ENCODE data around the gene NCAM2. TPM values are rescaled to one million over a fixed set of nuclear protein-coding genes. Genes with fewer than 3 reads are reported as not detected.

NCAM2 gene
- total and polyA plus RNA-seq, 10 donors: 0.09 to 5.7 (median 1.0) TPM

DNA sequence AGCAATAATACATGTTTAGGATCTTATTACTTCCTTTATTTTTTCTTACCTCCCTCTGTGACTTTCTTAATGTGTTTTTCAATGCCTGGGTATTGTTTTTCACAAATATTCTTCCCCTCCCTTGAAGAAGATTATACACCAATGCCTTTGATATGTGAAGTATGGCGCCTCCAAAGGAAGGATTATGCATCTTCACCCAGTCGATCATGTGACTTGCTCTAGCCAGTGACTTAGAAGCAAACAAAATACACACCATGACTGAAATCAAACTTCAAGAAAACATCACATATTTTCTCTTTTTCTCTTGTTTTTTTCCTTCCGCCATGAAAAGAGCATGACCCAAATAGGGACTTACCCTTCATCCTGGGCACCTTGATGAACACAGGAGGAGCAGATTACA is 297.1 kb downstream of the NCAM2 start:
- H3K4me1 ChIP-seq: no peaks in the 10 kb centered on the region
- TF ChIP-seq, protein P1, sequence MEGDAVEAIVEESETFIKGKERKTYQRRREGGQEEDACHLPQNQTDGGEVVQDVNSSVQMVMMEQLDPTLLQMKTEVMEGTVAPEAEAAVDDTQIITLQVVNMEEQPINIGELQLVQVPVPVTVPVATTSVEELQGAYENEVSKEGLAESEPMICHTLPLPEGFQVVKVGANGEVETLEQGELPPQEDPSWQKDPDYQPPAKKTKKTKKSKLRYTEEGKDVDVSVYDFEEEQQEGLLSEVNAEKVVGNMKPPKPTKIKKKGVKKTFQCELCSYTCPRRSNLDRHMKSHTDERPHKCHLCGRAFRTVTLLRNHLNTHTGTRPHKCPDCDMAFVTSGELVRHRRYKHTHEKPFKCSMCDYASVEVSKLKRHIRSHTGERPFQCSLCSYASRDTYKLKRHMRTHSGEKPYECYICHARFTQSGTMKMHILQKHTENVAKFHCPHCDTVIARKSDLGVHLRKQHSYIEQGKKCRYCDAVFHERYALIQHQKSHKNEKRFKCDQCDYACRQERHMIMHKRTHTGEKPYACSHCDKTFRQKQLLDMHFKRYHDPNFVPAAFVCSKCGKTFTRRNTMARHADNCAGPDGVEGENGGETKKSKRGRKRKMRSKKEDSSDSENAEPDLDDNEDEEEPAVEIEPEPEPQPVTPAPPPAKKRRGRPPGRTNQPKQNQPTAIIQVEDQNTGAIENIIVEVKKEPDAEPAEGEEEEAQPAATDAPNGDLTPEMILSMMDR (IDR thresholded peaks at IDR 0.05 in 8 of 11, conservative IDR thresholded peaks at IDR 0.05 in 3 of 11): no peak
- TF ChIP-seq POLR2AphosphoS5 (IDR thresholded peaks at IDR 0.05): no peak
- WGBS, 5 donors: 83 to 93% (median 87%) methylated on average over 3 of the region's 3 CpGs
- no peaks in the 10 kb centered on the region for H3K27me3 ChIP-seq (replicated peaks in 1 of 7)
- H3K4me3 ChIP-seq: no peak overlapping the region
- no peak for DNase-seq
- no peaks in the 10 kb centered on the region for H3K36me3 ChIP-seq
- intact Hi-C loops (cut with DNase I; ENCODE audit: low total_unique reads): no loop called here
- peaks cover 0 to 2% (median 0%) of the 10 kb centered on the region in 8 donors for H3K9me3 ChIP-seq
- H3K27ac ChIP-seq: no peak overlapping the region

DNA sequence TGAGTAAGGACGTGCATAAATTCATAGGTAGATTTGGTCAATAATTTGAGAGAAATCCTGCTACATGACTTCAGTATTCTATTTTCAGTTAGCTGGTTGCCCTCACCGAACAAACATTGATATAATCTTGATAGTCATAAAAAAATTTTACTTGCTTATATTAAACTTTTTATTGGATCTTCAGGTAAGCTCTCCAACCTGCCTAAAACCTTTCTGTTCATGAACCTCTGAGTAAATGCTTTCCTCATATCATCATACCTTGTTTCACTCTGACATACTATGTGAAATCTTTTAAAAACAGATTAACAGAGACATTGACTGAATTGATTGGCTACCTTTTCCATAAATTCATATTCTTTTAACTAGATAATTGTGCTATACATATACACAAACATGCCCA is 299.0 kb downstream of the NCAM2 start:
- WGBS, 5 donors: 73 to 91% (median 78%) methylated on average over 2 of the region's 2 CpGs
- H3K4me1 ChIP-seq: no peaks in the 10 kb centered on the region
- H3K27ac ChIP-seq: no peak overlapping the region
- TF ChIP-seq POLR2A (IDR thresholded peaks at IDR 0.05) (no peak), POLR2AphosphoS5 (IDR thresholded peaks at IDR 0.05) (no peak)
- TF ChIP-seq, protein P1 (IDR thresholded peaks at IDR 0.05 in 8 of 11, conservative IDR thresholded peaks at IDR 0.05 in 3 of 11): no peak
- H3K9me3 ChIP-seq: peaks cover 0 to 2% (median 0%) of the 10 kb centered on the region in 8 donors
- H3K4me3 ChIP-seq: no peak overlapping the region
- DNase-seq: no peak
- intact Hi-C loops (cut with DNase I; ENCODE audit: low total_unique reads): no loop called here
- no peaks in the 10 kb centered on the region for H3K36me3 ChIP-seq
- H3K27me3 ChIP-seq (replicated peaks in 1 of 7): no peaks in the 10 kb centered on the region

DNA sequence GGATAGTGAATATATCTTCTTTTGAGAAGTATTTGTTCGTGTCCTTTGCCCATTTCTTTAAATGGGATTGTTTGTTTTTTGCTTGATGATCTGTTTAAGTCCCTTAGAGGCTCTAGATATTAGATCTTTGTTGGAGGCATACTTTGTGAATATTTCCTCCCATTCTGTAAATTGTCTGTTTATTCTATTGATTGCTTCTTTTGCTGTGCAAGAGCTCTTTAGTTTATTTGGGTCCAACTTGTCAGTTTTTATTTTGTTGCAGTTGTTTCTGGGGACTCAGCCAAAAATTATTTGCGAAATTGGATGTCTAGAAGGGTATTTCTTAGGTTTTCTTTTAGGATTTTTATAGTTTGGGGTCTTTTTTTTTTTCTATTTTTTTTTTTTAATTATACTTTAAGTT is 302.8 kb downstream of the NCAM2 start:
- Histone ChIP-seq H3K27ac (no peak overlapping the region), H3K9me3 (peaks cover 0 to 2% (median 0%) of the 10 kb centered on the region in 8 donors), H3K36me3 (no peaks in the 10 kb centered on the region), H3K4me1 (no peaks in the 10 kb centered on the region), H3K27me3 (replicated peaks in 1 of 7) (no peaks in the 10 kb centered on the region), H3K4me3 (no peak overlapping the region)
- DNase-seq: no peak
- intact Hi-C loops (cut with DNase I; ENCODE audit: low total_unique reads): no loop called here
- TF ChIP-seq, protein P1 (IDR thresholded peaks at IDR 0.05 in 8 of 11, conservative IDR thresholded peaks at IDR 0.05 in 3 of 11): no peak
- no peak for TF ChIP-seq POLR2A (IDR thresholded peaks at IDR 0.05)
- no peak for TF ChIP-seq POLR2AphosphoS5 (IDR thresholded peaks at IDR 0.05)
- 51 to 74% (median 64%) methylated on average over 2 of the region's 2 CpGs for WGBS, 5 donors

DNA sequence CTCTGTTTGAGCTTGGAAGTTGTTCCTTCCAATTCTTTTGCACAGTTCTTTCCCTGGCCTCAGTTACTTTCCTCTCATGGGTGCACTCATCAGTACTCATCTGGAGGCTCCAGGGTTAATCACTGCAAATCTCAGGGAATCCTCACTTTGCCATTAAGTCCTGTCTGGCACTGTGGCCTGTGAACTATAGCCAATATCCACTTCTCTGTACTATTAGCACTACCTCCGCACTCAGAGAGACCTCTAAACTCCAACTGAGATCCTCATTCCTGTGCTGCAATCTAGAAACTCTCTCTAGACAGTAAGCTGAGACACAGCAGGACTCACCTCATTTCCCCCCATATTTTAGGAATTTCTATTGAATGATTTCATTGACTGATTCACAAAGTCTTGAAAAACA is 311.3 kb downstream of the NCAM2 start:
- 72 to 88% (median 84%) methylated on average over 1 of the region's 1 CpG for WGBS, 5 donors
- intact Hi-C loops (cut with DNase I; ENCODE audit: low total_unique reads): no loop called here
- no peak for DNase-seq

More for the DNA sequence above, 311.3 kb downstream of the NCAM2 start:
- Histone ChIP-seq H3K4me1 (no peaks in the 10 kb centered on the region), H3K27ac (no peak overlapping the region), H3K27me3 (replicated peaks in 1 of 7) (no peaks in the 10 kb centered on the region), H3K9me3 (no peaks in the 10 kb centered on the region), H3K4me3 (no peak overlapping the region), H3K36me3 (no peaks in the 10 kb centered on the region)
- TF ChIP-seq POLR2AphosphoS5 (IDR thresholded peaks at IDR 0.05) (no peak), POLR2A (IDR thresholded peaks at IDR 0.05) (no peak)
- TF ChIP-seq, protein P1 (IDR thresholded peaks at IDR 0.05 in 8 of 11, conservative IDR thresholded peaks at IDR 0.05 in 3 of 11): no peak
